NCI-H2029 treated with DMSO at 0.1 percent for 48 hours (cell line): ENCODE data around the gene VIPR1.

Source experiments
- DNase-seq: peaks from one replicate; lab custom pipeline; 2025; lab: John Stamatoyannopoulos, UW

The VIPR1 gene

GRCh38 chr3:42493798-42494151 is 8.7 kb upstream of the VIPR1 start:
- DNase-seq = no peak

- DNase-seq = no peak
Measured at GRCh38 chr3:42495393-42495792, 7.0 kb upstream of the VIPR1 start.

GRCh38 chr3:42497009-42497731 is 5.3 kb upstream of the VIPR1 start:
- no peak for DNase-seq

- no peak for DNase-seq
Measured at GRCh38 chr3:42498034-42498433, 4.4 kb upstream of the VIPR1 start.

GRCh38 chr3:42498791-42499477 is 3.5 kb upstream of the VIPR1 start:
- no peak for DNase-seq

GRCh38 chr3:42499478-42499871 is 3.0 kb upstream of the VIPR1 start:
- no peak for DNase-seq

GRCh38 chr3:42500091-42500490 is 2.4 kb upstream of the VIPR1 start:
- DNase-seq = no peak

- DNase-seq = no peak
Measured at GRCh38 chr3:42500909-42501308, 1.5 kb upstream of the VIPR1 start.

- no peak for DNase-seq
Measured at GRCh38 chr3:42501321-42501680, 1.1 kb upstream of the VIPR1 start.

- no peak for DNase-seq
Measured at GRCh38 chr3:42501681-42502428, 588 bp upstream of the VIPR1 start.

- no peak for DNase-seq
Measured at GRCh38 chr3:42503251-42503924, 945 bp downstream of the VIPR1 start.

GRCh38 chr3:42503957-42504333 is 1.5 kb downstream of the VIPR1 start:
- DNase-seq = no peak

GRCh38 chr3:42504334-42505127 is 2.1 kb downstream of the VIPR1 start:
- DNase-seq = no peak

GRCh38 chr3:42505128-42505848 is 2.8 kb downstream of the VIPR1 start:
- no peak for DNase-seq

- DNase-seq = no peak
Measured at GRCh38 chr3:42505849-42506410, 3.5 kb downstream of the VIPR1 start.

GRCh38 chr3:42507252-42507651 is 4.8 kb downstream of the VIPR1 start:
- no peak for DNase-seq

GRCh38 chr3:42507761-42508335 is 5.4 kb downstream of the VIPR1 start:
- no peak for DNase-seq

- DNase-seq = no peak
Measured at GRCh38 chr3:42508562-42508961, 6.1 kb downstream of the VIPR1 start.

GRCh38 chr3:42509111-42509510 is 6.7 kb downstream of the VIPR1 start:
- DNase-seq = no peak

GRCh38 chr3:42510325-42510724 is 7.9 kb downstream of the VIPR1 start:
- no peak for DNase-seq

GRCh38 chr3:42511201-42511600 is 8.8 kb downstream of the VIPR1 start:
- DNase-seq = no peak
